HL-60 (cell line): ENCODE measurements around the gene ATP8A2.

Source experiments
- DNase-seq, 2 experiments: peaks; one replicate each; pipeline ENCODE4 v3.0.0-alpha.2; 2010 to 2020; ENCODE audit warnings: low read depth in 1 of 2, low spot score in 1 of 2
- H3K27ac ChIP-seq: fragments of 250-450 bp; sonication (Bioruptor Pico); replicated peaks from 2 replicates; pipeline ENCODE4 v1.5.1; 2020; ENCODE audit warnings: mild to moderate bottlenecking, moderate library complexity
- H3K27me3 ChIP-seq: fragments of 250-450 bp; sonication (Bioruptor Pico); 2 replicates; pipeline ENCODE4 v1.5.1; 2021; ENCODE audit warnings: mild to moderate bottlenecking, moderate library complexity; ENCODE audit not compliant: insufficient read depth, poor library complexity, severe bottlenecking
- H3K4me3 ChIP-seq: replicated peaks from 2 replicates; pipeline ENCODE4 v1.5.1; 2011; ENCODE audit warnings: mild to moderate bottlenecking, control low read depth, low read length; ENCODE audit not compliant: insufficient read depth
- POLR2AphosphoS5 ChIP-seq: IDR thresholded peaks from 2 replicates; pipeline ENCODE4 v1.6.1; 2012; ENCODE audit warnings: low read depth
- SPI1 ChIP-seq: IDR thresholded peaks from 2 replicates; pipeline ENCODE4 v1.6.1; 2012; ENCODE audit warnings: low read depth, mild to moderate bottlenecking, borderline replicate concordance
- TF ChIP-seq, protein P1 (sequence below): IDR thresholded peaks from 2 replicates; pipeline ENCODE4 v1.6.1; 2012; ENCODE audit warnings: low read depth; ENCODE audit not compliant: insufficient replicate concordance
- TF ChIP-seq, protein P2 (sequence below): IDR thresholded peaks from one replicate; pipeline ENCODE4 v1.5.1; 2011; ENCODE audit warnings: low read length, control low read depth, inconsistent platforms; ENCODE audit not compliant: insufficient read depth

ATP8A2 gene

DNA sequence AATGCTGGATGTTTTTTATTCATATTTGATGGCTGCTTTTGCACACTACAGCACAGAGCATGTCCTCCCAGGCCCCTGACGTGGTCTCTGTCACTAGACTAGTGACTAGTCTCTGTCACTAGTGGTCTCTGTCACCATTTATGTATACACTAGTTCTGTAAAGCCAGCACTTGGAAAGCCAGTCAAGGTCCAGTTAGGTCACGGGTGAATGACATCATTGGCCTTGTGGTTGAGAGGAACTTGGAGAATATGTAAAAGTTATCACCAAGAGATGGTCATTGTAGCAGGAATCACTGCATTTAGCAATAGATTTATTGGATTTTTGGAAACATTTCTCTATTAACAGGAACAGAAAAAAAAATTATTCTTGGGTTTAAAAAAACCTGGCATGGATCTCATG is 607.2 kb downstream of the ATP8A2 start:
- no peak overlapping the region for H3K4me3 ChIP-seq
- TF ChIP-seq, protein P1, sequence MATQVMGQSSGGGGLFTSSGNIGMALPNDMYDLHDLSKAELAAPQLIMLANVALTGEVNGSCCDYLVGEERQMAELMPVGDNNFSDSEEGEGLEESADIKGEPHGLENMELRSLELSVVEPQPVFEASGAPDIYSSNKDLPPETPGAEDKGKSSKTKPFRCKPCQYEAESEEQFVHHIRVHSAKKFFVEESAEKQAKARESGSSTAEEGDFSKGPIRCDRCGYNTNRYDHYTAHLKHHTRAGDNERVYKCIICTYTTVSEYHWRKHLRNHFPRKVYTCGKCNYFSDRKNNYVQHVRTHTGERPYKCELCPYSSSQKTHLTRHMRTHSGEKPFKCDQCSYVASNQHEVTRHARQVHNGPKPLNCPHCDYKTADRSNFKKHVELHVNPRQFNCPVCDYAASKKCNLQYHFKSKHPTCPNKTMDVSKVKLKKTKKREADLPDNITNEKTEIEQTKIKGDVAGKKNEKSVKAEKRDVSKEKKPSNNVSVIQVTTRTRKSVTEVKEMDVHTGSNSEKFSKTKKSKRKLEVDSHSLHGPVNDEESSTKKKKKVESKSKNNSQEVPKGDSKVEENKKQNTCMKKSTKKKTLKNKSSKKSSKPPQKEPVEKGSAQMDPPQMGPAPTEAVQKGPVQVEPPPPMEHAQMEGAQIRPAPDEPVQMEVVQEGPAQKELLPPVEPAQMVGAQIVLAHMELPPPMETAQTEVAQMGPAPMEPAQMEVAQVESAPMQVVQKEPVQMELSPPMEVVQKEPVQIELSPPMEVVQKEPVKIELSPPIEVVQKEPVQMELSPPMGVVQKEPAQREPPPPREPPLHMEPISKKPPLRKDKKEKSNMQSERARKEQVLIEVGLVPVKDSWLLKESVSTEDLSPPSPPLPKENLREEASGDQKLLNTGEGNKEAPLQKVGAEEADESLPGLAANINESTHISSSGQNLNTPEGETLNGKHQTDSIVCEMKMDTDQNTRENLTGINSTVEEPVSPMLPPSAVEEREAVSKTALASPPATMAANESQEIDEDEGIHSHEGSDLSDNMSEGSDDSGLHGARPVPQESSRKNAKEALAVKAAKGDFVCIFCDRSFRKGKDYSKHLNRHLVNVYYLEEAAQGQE: no peak
- TF ChIP-seq, protein P2, sequence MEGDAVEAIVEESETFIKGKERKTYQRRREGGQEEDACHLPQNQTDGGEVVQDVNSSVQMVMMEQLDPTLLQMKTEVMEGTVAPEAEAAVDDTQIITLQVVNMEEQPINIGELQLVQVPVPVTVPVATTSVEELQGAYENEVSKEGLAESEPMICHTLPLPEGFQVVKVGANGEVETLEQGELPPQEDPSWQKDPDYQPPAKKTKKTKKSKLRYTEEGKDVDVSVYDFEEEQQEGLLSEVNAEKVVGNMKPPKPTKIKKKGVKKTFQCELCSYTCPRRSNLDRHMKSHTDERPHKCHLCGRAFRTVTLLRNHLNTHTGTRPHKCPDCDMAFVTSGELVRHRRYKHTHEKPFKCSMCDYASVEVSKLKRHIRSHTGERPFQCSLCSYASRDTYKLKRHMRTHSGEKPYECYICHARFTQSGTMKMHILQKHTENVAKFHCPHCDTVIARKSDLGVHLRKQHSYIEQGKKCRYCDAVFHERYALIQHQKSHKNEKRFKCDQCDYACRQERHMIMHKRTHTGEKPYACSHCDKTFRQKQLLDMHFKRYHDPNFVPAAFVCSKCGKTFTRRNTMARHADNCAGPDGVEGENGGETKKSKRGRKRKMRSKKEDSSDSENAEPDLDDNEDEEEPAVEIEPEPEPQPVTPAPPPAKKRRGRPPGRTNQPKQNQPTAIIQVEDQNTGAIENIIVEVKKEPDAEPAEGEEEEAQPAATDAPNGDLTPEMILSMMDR: no peak
- no peak for DNase-seq
- H3K27me3 ChIP-seq: peaks cover 2% of the 10 kb centered on the region
- H3K27ac ChIP-seq: no peak overlapping the region

DNA sequence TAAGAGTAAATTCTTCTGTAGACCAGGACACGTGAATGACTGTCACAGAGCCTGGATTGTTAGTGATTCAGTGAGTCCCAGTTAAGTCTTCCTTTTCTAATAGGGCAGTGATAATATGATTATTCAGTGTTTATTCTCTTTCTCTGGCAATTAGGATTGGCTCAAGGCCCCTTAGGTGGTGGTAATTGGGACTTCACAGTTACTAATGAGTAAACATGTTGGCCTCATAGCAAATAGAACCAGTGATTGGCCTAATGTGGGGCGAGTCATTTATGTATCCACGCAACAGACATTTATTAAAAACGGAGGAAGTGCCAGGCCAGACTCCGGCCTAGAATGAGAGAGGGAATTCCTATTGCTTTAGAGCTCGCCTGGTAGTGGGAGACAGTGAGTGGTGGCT is 607.6 kb downstream of the ATP8A2 start:
- TF ChIP-seq, protein P1: no peak
- no peak for TF ChIP-seq POLR2AphosphoS5
- TF ChIP-seq, protein P2: no peak
- TF ChIP-seq SPI1: no peak
- no peak for DNase-seq
- H3K4me3 ChIP-seq: no peak overlapping the region
- no peak overlapping the region for H3K27ac ChIP-seq
- H3K27me3 ChIP-seq: peaks cover 2% of the 10 kb centered on the region

DNA sequence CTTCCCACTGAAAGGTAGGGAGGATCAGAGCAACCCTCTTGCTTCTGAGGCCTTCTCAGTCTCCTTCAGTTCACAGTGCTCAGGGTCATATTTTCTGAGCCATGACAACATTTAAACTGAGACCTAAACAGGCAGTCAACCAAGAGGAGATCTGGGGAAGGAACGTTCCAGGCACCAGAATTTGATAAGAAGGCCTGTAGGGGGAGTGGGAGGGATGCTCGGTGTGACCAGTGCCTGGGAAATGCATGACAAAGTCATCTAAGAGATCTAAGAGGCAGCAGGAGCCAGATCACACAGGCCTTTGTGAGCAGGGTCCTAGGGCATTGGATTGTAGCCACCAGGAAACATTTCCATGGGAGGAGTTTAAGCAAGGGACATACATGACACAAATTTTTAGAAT is 608.5 kb downstream of the ATP8A2 start:
- H3K27ac ChIP-seq: no peak overlapping the region
- TF ChIP-seq, protein P1: no peak
- TF ChIP-seq, protein P2: peak; percentile 12
- no peak for DNase-seq
- H3K27me3 ChIP-seq: peaks cover 2% of the 10 kb centered on the region
- no peak overlapping the region for H3K4me3 ChIP-seq
